ENCODE results near the gene ARL6IP4.

The ARL6IP4 gene

DNA sequence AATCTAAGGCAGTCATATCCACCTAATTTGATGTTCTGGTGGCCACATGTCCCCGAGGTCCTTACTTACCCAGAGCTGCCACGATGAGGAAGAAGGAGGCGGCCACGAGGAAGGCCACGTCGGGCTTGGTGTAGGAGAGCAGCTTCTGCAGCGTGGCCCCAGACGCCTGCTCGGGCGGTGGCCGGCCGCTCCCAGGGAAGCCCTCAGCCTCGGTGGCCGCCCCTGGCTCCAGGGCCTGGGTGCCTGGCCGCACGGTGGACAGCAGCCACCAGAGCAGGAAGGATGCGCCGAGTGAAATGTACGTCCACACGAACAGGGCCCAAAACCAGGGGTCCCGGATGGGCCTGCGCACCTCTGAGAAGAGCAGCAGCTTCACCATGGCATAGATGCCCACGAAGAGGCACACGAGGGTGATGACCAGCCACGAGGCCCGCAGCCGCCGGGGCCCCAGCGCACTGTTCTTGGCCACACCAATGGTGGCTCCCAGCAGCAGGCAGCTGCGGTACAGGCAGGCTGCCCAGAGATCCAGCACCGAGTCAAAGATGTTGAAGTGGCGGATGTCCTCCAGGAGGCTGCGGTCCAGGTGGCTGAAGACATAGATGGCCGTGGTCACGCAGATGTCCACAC, 20.8 kb upstream of the ARL6IP4 start:
- no peak for DNase-seq

DNA sequence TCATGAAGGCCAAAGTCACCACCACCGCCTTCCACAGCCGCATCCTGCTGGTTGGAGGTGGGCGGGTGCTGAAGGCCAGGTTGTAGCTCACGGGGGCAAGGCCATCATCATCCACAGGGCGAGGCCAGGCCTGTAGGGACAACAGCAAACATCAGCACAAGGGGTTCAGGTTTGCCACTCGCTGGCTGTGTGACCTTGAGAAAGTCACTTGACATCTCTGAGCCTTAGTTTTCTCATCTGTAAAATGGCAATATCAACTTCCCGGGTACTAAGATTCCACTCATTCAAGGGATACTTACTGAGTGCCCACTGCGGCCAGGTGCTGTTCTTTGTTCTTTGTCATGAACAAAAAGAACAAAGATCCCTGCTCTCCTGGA, 20.3 kb upstream of the ARL6IP4 start:
- DNase-seq, result no peak

GRCh38 chr12:122961531-122962329, 18.8 kb upstream of the ARL6IP4 start:
- DNase-seq, result peak; percentile 60

DNA sequence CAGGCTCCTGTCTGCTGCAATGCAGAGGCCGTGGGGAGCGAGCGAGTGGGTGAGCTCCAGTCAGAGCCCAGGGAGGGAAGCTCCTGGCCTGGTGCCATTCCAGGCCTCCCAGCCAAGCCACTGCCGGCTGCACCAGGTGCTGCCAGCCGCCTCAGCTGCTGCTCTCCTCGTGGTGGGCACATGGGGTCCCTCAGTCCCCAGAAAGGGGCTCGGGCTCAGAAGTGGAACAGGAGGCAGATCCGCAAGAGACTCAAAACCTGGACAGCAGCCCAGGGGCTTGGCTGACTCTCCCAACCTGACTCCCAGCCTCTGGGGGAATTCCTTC, 16.6 kb upstream of the ARL6IP4 start:
- no peak for DNase-seq

DNA sequence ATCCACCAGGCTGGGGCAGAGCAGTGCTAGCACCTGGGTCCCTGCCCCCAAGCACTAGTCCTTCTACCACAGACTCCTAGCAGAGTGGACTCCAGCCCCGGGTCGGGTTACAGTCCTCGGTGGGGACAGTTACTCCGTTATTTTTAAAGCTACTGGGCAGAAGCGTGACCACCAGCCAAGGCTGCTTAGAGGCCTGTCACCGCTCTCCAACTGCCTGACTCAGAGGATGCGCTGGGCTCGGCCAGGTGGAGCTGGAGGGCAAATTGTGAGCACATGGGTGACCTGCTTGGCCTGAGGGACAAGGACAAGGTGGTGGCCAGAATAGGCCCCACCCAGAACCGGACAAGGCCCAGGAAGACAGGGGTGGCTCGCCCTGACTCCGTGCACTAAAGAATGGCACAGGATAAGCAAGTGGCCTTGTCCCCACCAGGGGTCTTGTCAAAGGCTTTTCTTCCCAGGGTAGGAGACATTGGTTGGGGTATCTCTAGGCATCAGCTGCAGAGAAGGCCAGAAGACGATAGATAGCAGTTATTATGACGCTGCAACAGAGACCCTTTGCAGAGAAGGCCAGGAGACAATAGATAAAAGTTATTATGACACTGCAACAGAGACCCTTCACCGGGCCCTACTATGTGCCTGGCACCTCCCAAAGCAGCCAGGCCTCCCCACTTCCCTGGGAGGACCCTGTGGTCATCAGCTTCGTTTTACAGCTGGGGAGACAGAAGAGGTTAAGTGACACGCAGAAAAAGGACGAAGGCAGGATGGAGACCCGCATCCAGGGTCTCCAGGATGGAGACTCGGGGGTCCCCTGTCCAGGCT, 15.8 kb upstream of the ARL6IP4 start:
- no peak for DNase-seq

DNA sequence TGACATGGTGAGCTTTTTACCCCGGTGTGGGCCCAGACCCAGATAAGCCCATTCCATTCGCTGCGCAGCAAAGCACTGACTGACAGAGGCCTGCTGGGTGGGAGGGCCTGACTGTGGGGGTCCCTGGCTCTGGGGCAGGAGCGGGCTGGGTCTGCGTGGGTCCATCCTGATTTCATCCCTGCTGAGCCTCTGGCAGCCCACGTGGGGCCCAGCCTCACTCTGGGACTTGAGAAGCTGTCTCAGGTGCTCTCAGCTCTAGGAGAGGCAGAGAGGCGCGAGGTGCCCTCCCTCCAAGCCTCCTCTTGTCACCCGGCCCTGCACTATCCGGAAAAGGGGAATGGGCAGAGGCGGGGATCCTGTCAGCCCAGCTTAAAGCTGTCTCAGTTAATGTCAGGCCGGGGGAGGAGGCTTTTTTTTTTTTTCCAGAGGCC, 15.1 kb upstream of the ARL6IP4 start:
- no peak for DNase-seq

- no peak for DNase-seq
Measured at GRCh38 chr12:122965851-122966742, 14.4 kb upstream of the ARL6IP4 start, which contains the start of gene ABCB9. ABCB9 (minus strand) TSS chr12:122966463; CDS start chr12:122960235, 6,228 bp downstream.

- no peak for DNase-seq
Measured at GRCh38 chr12:122966743-122967550, 13.5 kb upstream of the ARL6IP4 start.

GRCh38 chr12:122968104-122968503, 12.4 kb upstream of the ARL6IP4 start:
- DNase-seq, result no peak

GRCh38 chr12:122969676-122970075, 10.8 kb upstream of the ARL6IP4 start:
- DNase-seq, result no peak

DNA sequence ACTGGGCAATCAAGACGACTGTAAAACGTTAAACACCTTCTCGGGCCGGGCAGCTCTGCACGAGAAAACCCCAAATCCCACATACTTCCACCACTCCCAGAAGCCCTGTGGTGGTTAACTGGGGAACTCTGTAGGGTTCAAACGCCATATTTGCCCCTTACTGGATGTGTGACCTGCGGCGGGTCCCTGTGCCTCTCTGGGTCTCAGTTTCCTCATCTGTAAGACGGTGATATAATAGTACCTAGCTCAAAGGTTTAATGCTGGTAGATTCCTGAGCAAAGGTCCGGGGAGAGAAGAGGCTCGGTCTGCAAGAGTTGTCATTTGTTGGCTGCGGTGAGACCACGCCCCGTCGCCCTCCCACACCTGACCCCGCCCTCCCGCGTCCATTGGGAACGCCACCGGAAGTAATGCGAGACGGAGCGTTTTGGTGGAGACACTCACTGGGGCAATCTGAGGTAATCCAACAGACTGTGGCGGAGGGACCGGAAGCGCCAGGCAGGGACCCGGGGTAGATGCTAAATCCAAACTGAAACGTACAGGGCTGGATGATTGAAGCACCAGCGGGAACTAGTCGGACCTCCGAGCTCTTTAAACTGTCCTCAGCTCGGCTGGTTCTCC, 6.1 kb upstream of the ARL6IP4 start:
- peak; percentile 80 for DNase-seq

- peak; percentile 73 for DNase-seq
Measured at GRCh38 chr12:122974892-122975789, 5.3 kb upstream of the ARL6IP4 start, which contains the start of gene OGFOD2. OGFOD2 (plus strand) TSS chr12:122975244; CDS start chr12:122975252, 8 bp downstream.

- DNase-seq, result no peak
Measured at GRCh38 chr12:122975790-122976647, 4.5 kb upstream of the ARL6IP4 start.

- DNase-seq, result no peak
Measured at GRCh38 chr12:122976648-122976975, 3.9 kb upstream of the ARL6IP4 start.

DNA sequence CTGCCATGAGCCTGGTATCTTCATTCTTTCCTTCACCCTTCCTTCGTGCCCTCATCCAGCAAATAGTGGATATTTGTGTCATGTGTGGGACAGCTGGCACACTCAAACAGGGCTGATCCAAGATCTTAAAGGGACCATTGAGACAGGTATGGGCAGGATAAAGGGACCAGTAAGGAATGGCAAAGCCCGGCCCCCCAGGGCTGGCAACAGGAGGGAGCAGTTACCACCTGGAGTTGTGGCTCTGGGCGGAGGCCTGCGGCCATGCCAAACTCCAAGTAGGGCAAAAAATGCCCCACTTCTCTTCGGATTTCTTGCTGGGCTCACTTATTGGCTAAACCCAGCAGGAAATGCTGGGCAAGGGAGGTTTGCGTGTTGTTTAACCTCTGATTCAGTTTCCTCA, 3.3 kb upstream of the ARL6IP4 start:
- DNase-seq, result no peak

GRCh38 chr12:122977655-122978392, 2.7 kb upstream of the ARL6IP4 start:
- no peak for DNase-seq

GRCh38 chr12:122978507-122978955, 1.9 kb upstream of the ARL6IP4 start:
- DNase-seq, result no peak
